B cell (primary cell): ENCODE measurements around the gene SLC3A2.

Experiments used
- EZH2 ChIP-seq: IDR thresholded peaks from 2 replicates; pipeline ENCODE4 v1.6.1; 2012; ENCODE audit warnings: borderline replicate concordance, low read depth, mild to moderate bottlenecking, moderate library complexity, low read length; ENCODE audit not compliant: insufficient read depth, poor library complexity, severe bottlenecking
- TF ChIP-seq, protein P1 (sequence below): fragments of 200-600 bp; IDR thresholded peaks from one replicate; pipeline ENCODE4 v1.8.0; 2022; ENCODE audit warnings: antibody characterized with exemption, mild to moderate bottlenecking

DNA sequence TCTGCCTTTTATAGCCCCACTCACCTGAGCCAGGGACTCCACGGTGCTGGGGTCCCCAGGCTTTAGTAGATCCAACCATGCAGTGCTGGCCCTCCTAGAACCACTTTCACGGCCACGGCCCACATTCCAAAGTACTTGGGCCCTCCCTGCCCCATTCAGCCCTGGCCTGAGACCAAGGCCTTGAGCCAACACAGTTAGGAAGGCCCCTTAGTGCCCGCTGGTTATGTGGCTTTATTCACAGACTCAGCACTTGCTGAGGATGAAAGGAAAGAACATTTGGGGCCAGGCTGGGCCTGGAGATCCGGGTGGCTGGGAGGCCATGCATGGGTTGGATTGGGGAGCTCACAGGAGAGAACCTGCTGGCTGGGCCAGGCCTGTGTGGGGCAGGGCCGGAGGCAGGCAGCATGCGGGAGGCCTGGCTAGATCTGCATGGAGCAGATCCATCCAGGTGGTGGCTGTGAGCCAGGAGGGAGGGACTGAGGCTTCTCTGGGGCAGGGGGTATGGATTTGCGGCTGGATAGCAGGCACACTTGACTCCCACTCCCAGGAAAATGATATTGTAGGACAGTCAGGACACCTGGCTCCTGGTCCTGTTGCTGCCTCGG, 27.9 kb downstream of the SLC3A2 start:
- TF ChIP-seq, protein P1, sequence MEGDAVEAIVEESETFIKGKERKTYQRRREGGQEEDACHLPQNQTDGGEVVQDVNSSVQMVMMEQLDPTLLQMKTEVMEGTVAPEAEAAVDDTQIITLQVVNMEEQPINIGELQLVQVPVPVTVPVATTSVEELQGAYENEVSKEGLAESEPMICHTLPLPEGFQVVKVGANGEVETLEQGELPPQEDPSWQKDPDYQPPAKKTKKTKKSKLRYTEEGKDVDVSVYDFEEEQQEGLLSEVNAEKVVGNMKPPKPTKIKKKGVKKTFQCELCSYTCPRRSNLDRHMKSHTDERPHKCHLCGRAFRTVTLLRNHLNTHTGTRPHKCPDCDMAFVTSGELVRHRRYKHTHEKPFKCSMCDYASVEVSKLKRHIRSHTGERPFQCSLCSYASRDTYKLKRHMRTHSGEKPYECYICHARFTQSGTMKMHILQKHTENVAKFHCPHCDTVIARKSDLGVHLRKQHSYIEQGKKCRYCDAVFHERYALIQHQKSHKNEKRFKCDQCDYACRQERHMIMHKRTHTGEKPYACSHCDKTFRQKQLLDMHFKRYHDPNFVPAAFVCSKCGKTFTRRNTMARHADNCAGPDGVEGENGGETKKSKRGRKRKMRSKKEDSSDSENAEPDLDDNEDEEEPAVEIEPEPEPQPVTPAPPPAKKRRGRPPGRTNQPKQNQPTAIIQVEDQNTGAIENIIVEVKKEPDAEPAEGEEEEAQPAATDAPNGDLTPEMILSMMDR, result no peak
- no peak for TF ChIP-seq EZH2
